HepG2 (cell line): ENCODE results near the gene ARL5B. TPM values are rescaled to one million over a fixed set of nuclear protein-coding genes. Genes with fewer than 3 reads are reported as not detected.
A peak's percentile ranks its signal among the peaks of the same experiment; 100 is the strongest.

Experiments
- FOXA3 ChIP-seq: IDR thresholded peaks from 2 replicates; pipeline ENCODE4 v1.6.1; 2016; ENCODE audit warnings: missing genetic modification reagents, missing compliant biosample characterization
- NFATC3 ChIP-seq: sonication (generic); formaldehyde crosslinking; IDR thresholded peaks from 2 replicates; pipeline ENCODE4 v1.5.1; 2020; ENCODE audit warnings: mild to moderate bottlenecking, missing genetic modification reagents
- NFE2L2 ChIP-seq: fragments of 150-350 bp; IDR thresholded peaks from 2 replicates; pipeline ENCODE4 v1.6.1; 2014; ENCODE audit warnings: low read length
- NFRKB ChIP-seq: fragments of 450-650 bp; IDR thresholded peaks from 2 replicates; pipeline ENCODE4 v1.6.1; 2017
- POGZ ChIP-seq: sonication (generic); formaldehyde crosslinking; IDR thresholded peaks from 2 replicates; pipeline ENCODE4 v1.4.0; 2020; ENCODE audit warnings: mild to moderate bottlenecking, missing genetic modification reagents
- PRDM15 ChIP-seq: sonication (generic); formaldehyde crosslinking; IDR thresholded peaks from 2 replicates; pipeline ENCODE4 v1.4.0; 2020; ENCODE audit warnings: missing genetic modification reagents
- RARA ChIP-seq: IDR thresholded peaks from 2 replicates; pipeline ENCODE4 v1.6.1; 2016; ENCODE audit warnings: missing genetic modification reagents, missing compliant biosample characterization
- RNF219 ChIP-seq: sonication (generic); formaldehyde crosslinking; IDR thresholded peaks from 2 replicates; pipeline ENCODE4 v1.5.0; 2020; ENCODE audit warnings: mild to moderate bottlenecking, missing genetic modification reagents
- RXRB ChIP-seq: IDR thresholded peaks from 2 replicates; pipeline ENCODE4 v1.6.1; 2016; ENCODE audit warnings: borderline replicate concordance, missing genetic modification reagents, missing compliant biosample characterization
- STAT6 ChIP-seq: sonication (generic); formaldehyde crosslinking; IDR thresholded peaks from 2 replicates; pipeline ENCODE4 v1.4.0; 2020; ENCODE audit warnings: missing genetic modification reagents, mild to moderate bottlenecking, borderline replicate concordance
- ZBTB7B ChIP-seq: sonication (generic); formaldehyde crosslinking; IDR thresholded peaks from 2 replicates; pipeline ENCODE4 v1.4.0; 2020; ENCODE audit warnings: missing genetic modification reagents
- ZFP90 ChIP-seq: sonication (generic); formaldehyde crosslinking; IDR thresholded peaks from 2 replicates; pipeline ENCODE4 v1.8.0; 2022; ENCODE audit warnings: missing genetic modification reagents, mild to moderate bottlenecking, inconsistent platforms, borderline replicate concordance
- ZNF407 ChIP-seq: sonication (generic); formaldehyde crosslinking; IDR thresholded peaks from one replicate; pipeline ENCODE4 v1.5.1; 2020; ENCODE audit warnings: mild to moderate bottlenecking, missing genetic modification reagents; ENCODE audit errors: not compliant biosample characterization
- ZSCAN25 ChIP-seq: sonication (generic); formaldehyde crosslinking; IDR thresholded peaks from 2 replicates; pipeline ENCODE4 v1.8.0; 2022; ENCODE audit warnings: mild to moderate bottlenecking, missing genetic modification reagents
- polyA plus RNA-seq, 8 experiments: library from polyadenylated mRNA; depleted of rRNA in 3 of 8; stranded (reverse) in 7 of 8; unstranded in 1 of 8; fragments of >200 nt; fragmentation: Illumina TruSeq in 4 of 8; extraction: Trizol in 4 of 8; gene quantifications; 2 replicates each; pipeline versions ENCODE4 v1.2.1 to v1.2.3, GENCODE V29; 2011 to 2016; ENCODE audit warnings: low read depth in 4 of 8, missing spikeins in 1 of 8, mixed read lengths in 1 of 8; ENCODE audit not compliant: insufficient read depth in 1 of 8
- total RNA-seq, 5 experiments: library from RNA; depleted of rRNA; stranded (reverse); fragments of >200 nt; fragmentation: Illumina TruSeq; extraction: Trizol; gene quantifications; 2 replicates each; pipeline ENCODE4 v1.2.3, GENCODE V29; 2016; ENCODE audit warnings: low read depth in 1 of 5

Gene ARL5B
- total and polyA plus RNA-seq, 2 of the 13 experiments (the other 11 are each of a cell fraction or from before 2014, with no cell fraction given): 26.6 to 32.7 TPM

- 0 out of 2 replicates have a peak, but pooled peaks have one; percentile 50 for TF ChIP-seq FOXA3 (CRISPR knock-in tag)
- no peak for TF ChIP-seq ZFP90
- no peak for TF ChIP-seq ZBTB7B
- TF ChIP-seq POGZ (CRISPR knock-in tag): peak; percentile 52; the same call in 1 of the 2 replicates
- peak; percentile 62; the same call in 1 of the 2 replicates for TF ChIP-seq RXRB
- no peak for TF ChIP-seq RNF219 (CRISPR knock-in tag)
- no peak for TF ChIP-seq ZSCAN25 (CRISPR knock-in tag)
- no peak for TF ChIP-seq ZNF407
- no peak for TF ChIP-seq NFRKB
- TF ChIP-seq NFATC3: no peak
- TF ChIP-seq NFE2L2: no peak
- TF ChIP-seq STAT6: no peak
- TF ChIP-seq PRDM15 (CRISPR knock-in tag): no peak
- TF ChIP-seq RARA (CRISPR knock-in tag): no peak
Observed at GRCh38 chr10:18615618-18616017, 43.6 kb upstream of the ARL5B start (continued).
